GM23338 (cell line): ENCODE measurements around the gene TIGAR. TPM values are rescaled to one million over a fixed set of nuclear protein-coding genes. Genes with fewer than 3 reads are reported as not detected.

Experiments used
- ATAC-seq: fragments of 200-7000 bp; cut with Tn5 transposase; 3 replicates; pipeline ENCODE4 v1.9.1; 2020
- DNase-seq: peaks from one replicate; pipeline ENCODE4 v3.0.0-alpha.2; 2015; ENCODE audit warnings: low spot score
- H2AFZ ChIP-seq: fragments of 200-600 bp; sonication (generic); 2 replicates; pipeline ENCODE4 v1.8.0; 2016; ENCODE audit warnings: antibody characterized with exemption, mild to moderate bottlenecking, moderate library complexity
- H3F3A ChIP-seq: fragments of 200-600 bp; sonication (generic); replicated peaks from 2 replicates; pipeline ENCODE4 v1.8.0; 2017; ENCODE audit warnings: antibody characterized with exemption, mixed run types, low read depth
- H3K27ac ChIP-seq: fragments of 200-600 bp; sonication (generic); 2 replicates; pipeline ENCODE4 v1.6.1; 2016; ENCODE audit warnings: low read depth
- H3K27me3 ChIP-seq: fragments of 200-600 bp; sonication (generic); 2 replicates; pipeline ENCODE4 v1.8.0; 2016; ENCODE audit warnings: mild to moderate bottlenecking, mixed run types, moderate library complexity; ENCODE audit not compliant: insufficient read depth
- H3K36me3 ChIP-seq: fragments of 200-600 bp; sonication (generic); 2 replicates; pipeline ENCODE4 v1.8.0; 2016; ENCODE audit warnings: mild to moderate bottlenecking; ENCODE audit not compliant: insufficient read depth
- H3K4me1 ChIP-seq: fragments of 200-600 bp; sonication (generic); 2 replicates; pipeline ENCODE4 v1.8.0; 2016; ENCODE audit warnings: mild to moderate bottlenecking, moderate library complexity; ENCODE audit not compliant: insufficient read depth
- H3K4me2 ChIP-seq: fragments of 200-600 bp; sonication (generic); 2 replicates; pipeline ENCODE4 v1.7.1; 2017; ENCODE audit warnings: mixed run types
- H3K4me3 ChIP-seq: fragments of 200-600 bp; sonication (generic); 2 replicates; pipeline ENCODE4 v1.6.1; 2016; ENCODE audit warnings: mixed run types
- H3K79me2 ChIP-seq: fragments of 200-600 bp; sonication (generic); replicated peaks from 2 replicates; pipeline ENCODE4 v1.8.0; 2017; ENCODE audit warnings: mild to moderate bottlenecking; ENCODE audit not compliant: insufficient read depth
- H3K9me2 ChIP-seq: fragments of 200-600 bp; sonication (generic); 2 replicates; pipeline ENCODE4 v1.8.0; 2017; ENCODE audit not compliant: insufficient read depth
- H4K20me1 ChIP-seq: fragments of 200-600 bp; sonication (generic); replicated peaks from 2 replicates; pipeline ENCODE4 v1.8.0; 2017; ENCODE audit warnings: mild to moderate bottlenecking; ENCODE audit not compliant: insufficient read depth
- H3K27ac Mint-ChIP-seq: 2 replicates; pipeline ENCODE4 v1.8.0; 2020; ENCODE audit warnings: inconsistent platforms, mild to moderate bottlenecking, moderate library complexity, mixed read lengths
- H3K27me3 Mint-ChIP-seq: 3 replicates; pipeline ENCODE4 v1.8.0; 2022; ENCODE audit warnings: low read depth, mild to moderate bottlenecking, moderate library complexity, mixed read lengths, inconsistent platforms; ENCODE audit not compliant: insufficient read depth, poor library complexity
- H3K36me3 Mint-ChIP-seq: 3 replicates; pipeline ENCODE4 v1.8.0; 2021; ENCODE audit warnings: low read depth, mild to moderate bottlenecking, inconsistent platforms, moderate library complexity, mixed read lengths
- H3K4me1 Mint-ChIP-seq: 3 replicates; pipeline ENCODE4 v1.8.0; 2020; ENCODE audit warnings: mild to moderate bottlenecking, inconsistent platforms, mixed read lengths
- H3K4me3 Mint-ChIP-seq: 3 replicates; pipeline ENCODE4 v1.8.0; 2021; ENCODE audit warnings: moderate library complexity, mild to moderate bottlenecking, inconsistent platforms, mixed read lengths
- H3K9me3 Mint-ChIP-seq: 3 replicates; pipeline ENCODE4 v1.8.0; 2020; ENCODE audit warnings: moderate library complexity, mild to moderate bottlenecking, inconsistent platforms, mixed read lengths
- CREB1 ChIP-seq: fragments of 250-450 bp; sonication (Bioruptor Pico); IDR thresholded peaks from 2 replicates; pipeline ENCODE4 v1.5.0; 2020; ENCODE audit warnings: low read depth, mild to moderate bottlenecking, moderate library complexity
- CTCF ChIP-seq, 2 experiments: fragments of 200-600 bp in 1 of 2; sonication (generic) in 1 of 2; conservative IDR thresholded peaks; 2 replicates each; pipeline versions ENCODE4 v1.5.1 to v1.6.1; 2016 to 2017; ENCODE audit warnings: antibody characterized with exemption in 2 of 2, low read depth in 2 of 2, mild to moderate bottlenecking in 2 of 2, moderate library complexity in 1 of 2
- ETS1 ChIP-seq: IDR thresholded peaks from 2 replicates; pipeline ENCODE4 v1.6.1; 2016; ENCODE audit warnings: antibody characterized with exemption
- EZH2 ChIP-seq: fragments of 200-600 bp; sonication (generic); IDR thresholded peaks from one replicate; pipeline ENCODE4 v1.8.0; 2017; ENCODE audit warnings: antibody characterized with exemption, mild to moderate bottlenecking, low read depth; ENCODE audit not compliant: unreplicated experiment
- EZH2phosphoT487 ChIP-seq: fragments of 200-600 bp; sonication (generic); IDR thresholded peaks from one replicate; pipeline ENCODE4 v1.8.1; 2018; ENCODE audit warnings: antibody characterized with exemption; ENCODE audit not compliant: unreplicated experiment
- JUNB ChIP-seq: IDR thresholded peaks from one replicate; pipeline ENCODE4 v1.6.1; 2016; ENCODE audit warnings: antibody characterized with exemption; ENCODE audit not compliant: unreplicated experiment
- NANOG ChIP-seq: IDR thresholded peaks from 2 replicates; pipeline ENCODE4 v1.6.1; 2016; ENCODE audit warnings: antibody characterized with exemption, borderline replicate concordance
- POLR2AphosphoS5 ChIP-seq: IDR thresholded peaks from 2 replicates; pipeline ENCODE4 v1.6.1; 2016; ENCODE audit warnings: antibody characterized with exemption, low read depth
- REST ChIP-seq: IDR thresholded peaks from one replicate; pipeline ENCODE4 v1.6.1; 2018; ENCODE audit warnings: antibody characterized with exemption; ENCODE audit not compliant: unreplicated experiment
- STAT1 ChIP-seq: IDR thresholded peaks from one replicate; pipeline ENCODE4 v1.6.1; 2016; ENCODE audit warnings: antibody characterized with exemption; ENCODE audit not compliant: unreplicated experiment
- ZNF114 ChIP-seq: fragments of 250-450 bp; sonication (Bioruptor Pico); IDR thresholded peaks from 2 replicates; pipeline ENCODE4 v1.5.0; 2020; ENCODE audit warnings: mild to moderate bottlenecking, moderate library complexity
- ZNF331 ChIP-seq: fragments of 250-450 bp; sonication (Bioruptor Pico); IDR thresholded peaks from 2 replicates; pipeline ENCODE4 v1.5.0; 2020; ENCODE audit warnings: low read depth, mild to moderate bottlenecking, moderate library complexity
- ZNF462 ChIP-seq: fragments of 250-450 bp; sonication (Bioruptor Pico); IDR thresholded peaks from 2 replicates; pipeline ENCODE4 v1.5.0; 2020; ENCODE audit warnings: mild to moderate bottlenecking, moderate library complexity
- polyA plus RNA-seq: library from polyadenylated mRNA; unstranded; fragments of >200 nt; fragmentation: Nextera tagmentation; extraction: Ambion mirVana; gene quantifications from 2 replicates; pipeline ENCODE4 v1.2.1, GENCODE V29; 2016
- total RNA-seq: library from RNA; depleted of rRNA; stranded (reverse); fragments of >200 nt; shearing (Covaris generic); gene quantifications from 2 replicates; pipeline ENCODE4 v1.2.3, GENCODE V29; 2014

TIGAR gene
- total and polyA plus RNA-seq, 2 experiments from 2014 or later: 10.4 to 13.3 TPM

GRCh38 chr12:4378772-4379171 is 57.8 kb downstream of the TIGAR start:
- no peak overlapping the region for H3K27ac ChIP-seq
- no peak overlapping the region for H3K4me3 ChIP-seq
- no peaks in the 10 kb centered on the region for H3K9me3 Mint-ChIP-seq
- no peak for DNase-seq
- H3K4me1 ChIP-seq: peaks cover 5% of the 10 kb centered on the region; the same call in 1 of the 2 replicates
- H3K27me3 Mint-ChIP-seq: peaks cover 2% of the 10 kb centered on the region
- no peak for ATAC-seq
- H3K79me2 ChIP-seq: no peaks in the 10 kb centered on the region
- H3F3A ChIP-seq: no peaks in the 10 kb centered on the region
- H3K4me3 Mint-ChIP-seq: no peak overlapping the region
- no peak overlapping the region for H3K27ac Mint-ChIP-seq
- H2AFZ ChIP-seq: peak overlapping the region; percentile 95
- H3K36me3 Mint-ChIP-seq: no peaks in the 10 kb centered on the region
- no peaks in the 10 kb centered on the region for H3K36me3 ChIP-seq
- H3K4me1 Mint-ChIP-seq: peaks cover 4% of the 10 kb centered on the region
- TF ChIP-seq ETS1: no peak
- TF ChIP-seq JUNB: no peak
- no peak for TF ChIP-seq CREB1
- TF ChIP-seq REST: no peak
- no peak for TF ChIP-seq NANOG
- TF ChIP-seq EZH2phosphoT487: no peak
- no peak for TF ChIP-seq ZNF462 (CRISPR knock-in tag)
- TF ChIP-seq POLR2AphosphoS5: no peak
- TF ChIP-seq EZH2: no peak
- TF ChIP-seq ZNF331 (CRISPR knock-in tag): no peak
- no peak for TF ChIP-seq CTCF (conservative IDR thresholded peaks at IDR 0.05; ENCODE audit: low read depth in 2 of 2)
- TF ChIP-seq ZNF114: no peak
- TF ChIP-seq STAT1: no peak
- no peaks in the 10 kb centered on the region for H3K9me2 ChIP-seq
- H4K20me1 ChIP-seq: no peaks in the 10 kb centered on the region
- H3K4me2 ChIP-seq: 0 out of 2 replicates have a peak overlapping the region, but pooled peaks have one; percentile 38
- no peaks in the 10 kb centered on the region for H3K27me3 ChIP-seq
